Common myeloid progenitor, CD34-positive (primary cell): ENCODE measurements around the gene ASCC1.
"Not testable (repeated sequence)": the region's sequence is repeated elsewhere in the genome, so short reads cannot be mapped to it uniquely, and the experiment has no call there.

Experiments used
- CTCF ChIA-PET: fragments of 350-600 bp; sonication (Branson Sonifier 250); formaldehyde crosslinking; loops from one replicate; lab custom pipeline; 2021; ENCODE audit warnings: antibody characterized with exemption; lab: Charles Lee
- POLR2A ChIA-PET: fragments of 350-600 bp; sonication (Branson Sonifier 250); formaldehyde crosslinking; loops from one replicate; lab custom pipeline; 2021; ENCODE audit warnings: antibody characterized with exemption; lab: Charles Lee
- DNase-seq, 3 donors: peaks; one replicate each; pipeline versions ENCODE4 v3.0.0 to v3.0.0-alpha.2; 2013
- H3K27ac ChIP-seq, 2 experiments: 1 replicate in 1 of 2; 2 replicates in 1 of 2; pipeline ENCODE4 v1.7.0; 2013; ENCODE audit warnings: inconsistent platforms in 2 of 2, low read length in 2 of 2, mild to moderate bottlenecking in 2 of 2, low read depth in 1 of 2, moderate library complexity in 1 of 2; ENCODE audit not compliant: severe bottlenecking in 2 of 2, insufficient read depth in 1 of 2, poor library complexity in 1 of 2
- H3K27me3 ChIP-seq, 5 experiments: replicated peaks in 2 of 5; 1 replicate in 3 of 5; 2 replicates in 2 of 5; pipeline versions ENCODE4 v1.6.1 to v1.7.0; 2013; ENCODE audit warnings: low read length in 4 of 5, mild to moderate bottlenecking in 2 of 5, moderate library complexity in 2 of 5, inconsistent platforms in 1 of 5; ENCODE audit not compliant: insufficient read depth in 5 of 5, control insufficient read depth in 4 of 5
- H3K36me3 ChIP-seq, 4 experiments: 1 replicate in 2 of 4; 2 replicates in 2 of 4; pipeline versions ENCODE4 v1.6.1 to v1.7.0; 2013; ENCODE audit warnings: low read length in 3 of 4, control low read depth in 1 of 4, mild to moderate bottlenecking in 1 of 4; ENCODE audit not compliant: control insufficient read depth in 4 of 4, insufficient read depth in 4 of 4
- H3K4me1 ChIP-seq, 4 experiments: 1 replicate in 3 of 4; 2 replicates in 1 of 4; pipeline versions ENCODE4 v1.6.1 to v1.7.1; 2013; ENCODE audit warnings: low read length in 3 of 4, mild to moderate bottlenecking in 3 of 4, control low read depth in 1 of 4, inconsistent platforms in 1 of 4, moderate library complexity in 1 of 4; ENCODE audit not compliant: control insufficient read depth in 4 of 4, insufficient read depth in 4 of 4; ENCODE audit errors: control extremely low read depth in 1 of 4
- H3K4me3 ChIP-seq, 7 experiments: 1 replicate in 4 of 7; 2 replicates in 3 of 7; pipeline versions ENCODE4 v1.5.1 to v1.7.0; 2013; ENCODE audit warnings: mild to moderate bottlenecking in 7 of 7, low read length in 6 of 7, moderate library complexity in 6 of 7, inconsistent platforms in 2 of 7, low read depth in 2 of 7, control low read depth in 1 of 7; ENCODE audit not compliant: insufficient read depth in 4 of 7, control insufficient read depth in 1 of 7; ENCODE audit errors: extremely low read depth in 1 of 7
- H3K9me3 ChIP-seq, 5 experiments: 1 replicate in 4 of 5; 2 replicates in 1 of 5; pipeline versions ENCODE4 v1.6.1 to v1.7.1; 2013; ENCODE audit warnings: low read length in 4 of 5, mild to moderate bottlenecking in 2 of 5, inconsistent platforms in 1 of 5, low read depth in 1 of 5, moderate library complexity in 1 of 5; ENCODE audit not compliant: control insufficient read depth in 4 of 5, insufficient read depth in 2 of 5; ENCODE audit errors: control extremely low read depth in 1 of 5
- WGBS: methylation state at CpG from one replicate; pipeline ENCODE4 v1.1.5; 2013; ENCODE audit not compliant: insufficient coverage; 5-methylcytosine and 5-hydroxymethylcytosine counted together

ASCC1 gene

GRCh38 chr10:72211381-72211780, 4.7 kb downstream of the ASCC1 start:
- Histone ChIP-seq H3K4me1 (peaks cover 3 to 12% (median 9%) of the 10 kb centered on the region in 4 experiments), H3K36me3 (peaks cover 3 to 31% (median 15%) of the 10 kb centered on the region in 4 experiments)
- 91% methylated on average over 7 of the region's 11 CpGs for WGBS
- H3K27me3 ChIP-seq, DNase-seq, POLR2A ChIA-PET, CTCF ChIA-PET, H3K4me3 ChIP-seq, H3K9me3 ChIP-seq, H3K27ac ChIP-seq: not testable (repeated sequence)

- H3K27ac ChIP-seq, H3K4me3 ChIP-seq, POLR2A ChIA-PET, CTCF ChIA-PET, H3K27me3 ChIP-seq, DNase-seq, H3K9me3 ChIP-seq, H3K4me1 ChIP-seq: not testable (repeated sequence)
- WGBS, result no CpG with 5 or more reads among the region's 2 CpGs
- H3K36me3 ChIP-seq, result peaks cover 4 to 34% (median 19%) of the 10 kb centered on the region in 4 experiments
Observed at GRCh38 chr10:72208526-72208925, 7.5 kb downstream of the ASCC1 start.

- Histone ChIP-seq H3K36me3 (peaks cover 4 to 48% (median 23%) of the 10 kb centered on the region in 4 experiments), H3K27me3 (no peaks in the 10 kb centered on the region), H3K4me1 (no peaks in the 10 kb centered on the region), H3K27ac (no peak overlapping the region), H3K4me3 (no peak overlapping the region), H3K9me3 (no peaks in the 10 kb centered on the region)
- CTCF ChIA-PET, result interaction anchor here (0.6 kb wide), 1 partner anchor 588 kb away, joined by 4 read pairs; no protein-coding TSS in a partner anchor
- WGBS, result 87% methylated on average over 3 of the region's 7 CpGs
- no peak for DNase-seq
- POLR2A ChIA-PET, result interaction anchor here (0.5 kb wide), 1 partner anchor 16 kb away, joined by 4 read pairs; no protein-coding TSS in a partner anchor
Observed at GRCh38 chr10:72206511-72207229, 9.4 kb downstream of the ASCC1 start.

GRCh38 chr10:72204724-72205123, 11.4 kb downstream of the ASCC1 start:
- Histone ChIP-seq H3K9me3 (no peaks in the 10 kb centered on the region), H3K27ac (no peak overlapping the region), H3K4me1 (no peaks in the 10 kb centered on the region), H3K36me3 (peaks cover 7 to 46% (median 23%) of the 10 kb centered on the region in 4 experiments), H3K27me3 (no peaks in the 10 kb centered on the region), H3K4me3 (no peak overlapping the region)
- CTCF ChIA-PET, result interaction anchor here (0.6 kb wide), 1 partner anchor 220 kb away, joined by 3 read pairs; no protein-coding TSS in a partner anchor
- DNase-seq, result no peak
- POLR2A ChIA-PET, result no interaction called here
- no CpG with 5 or more reads among the region's 1 CpG for WGBS

- H3K9me3 ChIP-seq, result no peaks in the 10 kb centered on the region
- no peak for DNase-seq
- WGBS, result 99% methylated on average over 7 of the region's 9 CpGs
- no peak overlapping the region for H3K4me3 ChIP-seq
- no peaks in the 10 kb centered on the region for H3K27me3 ChIP-seq
- H3K4me1 ChIP-seq, result no peaks in the 10 kb centered on the region
- POLR2A ChIA-PET, result no interaction called here
- no peak overlapping the region for H3K27ac ChIP-seq
- CTCF ChIA-PET, result interaction anchor here (0.6 kb wide), 1 partner anchor 220 kb away, joined by 3 read pairs; no protein-coding TSS in a partner anchor
- H3K36me3 ChIP-seq, result peaks cover 7 to 44% (median 22%) of the 10 kb centered on the region in 4 experiments
Observed at GRCh38 chr10:72204296-72204695, 11.8 kb downstream of the ASCC1 start.

- Histone ChIP-seq H3K4me1 (no peaks in the 10 kb centered on the region), H3K27me3 (no peaks in the 10 kb centered on the region), H3K4me3 (no peak overlapping the region), H3K27ac (no peak overlapping the region), H3K9me3 (no peaks in the 10 kb centered on the region), H3K36me3 (peaks cover 7 to 34% (median 19%) of the 10 kb centered on the region in 4 experiments)
- POLR2A ChIA-PET, result no interaction called here
- no peak for DNase-seq
- CTCF ChIA-PET, result interaction anchor here (0.9 kb wide), 1 partner anchor 12 kb away, joined by 3 read pairs; no protein-coding TSS in a partner anchor
- WGBS, result 97% methylated on average over 5 of the region's 5 CpGs
Observed at GRCh38 chr10:72201293-72201692, 14.8 kb downstream of the ASCC1 start.

GRCh38 chr10:72200883-72201282, 15.2 kb downstream of the ASCC1 start:
- Histone ChIP-seq H3K9me3 (no peaks in the 10 kb centered on the region), H3K36me3 (peaks cover 7 to 37% (median 20%) of the 10 kb centered on the region in 4 experiments), H3K27ac (no peak overlapping the region), H3K4me1 (no peaks in the 10 kb centered on the region), H3K27me3 (no peaks in the 10 kb centered on the region), H3K4me3 (no peak overlapping the region)
- DNase-seq, result no peak
- 100% methylated on average over 1 of the region's 3 CpGs for WGBS
- POLR2A ChIA-PET, result no interaction called here
- CTCF ChIA-PET, result interaction anchor here (0.9 kb wide), 1 partner anchor 12 kb away, joined by 3 read pairs; no protein-coding TSS in a partner anchor
